ENCODE results near the gene LAMB1.

DNA sequence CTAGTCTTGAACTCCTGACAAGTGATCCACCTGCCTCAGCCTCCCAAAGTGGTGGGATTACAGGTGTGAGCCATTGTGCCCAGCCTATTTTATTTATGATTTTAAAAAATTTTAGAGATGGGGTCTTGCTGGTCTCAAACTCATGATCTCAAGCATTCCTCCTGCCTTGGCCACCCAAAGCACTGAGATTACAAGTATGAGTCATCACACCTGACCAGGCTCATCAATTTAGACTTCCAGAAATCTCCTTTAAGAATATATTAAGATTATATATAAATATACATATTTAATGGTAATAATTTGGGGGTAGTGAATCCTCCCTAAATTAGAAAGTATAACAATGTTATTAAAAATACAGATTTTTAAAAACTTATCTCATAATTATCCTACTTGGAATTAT, 29.1 kb downstream of the LAMB1 start:
- TF ChIP-seq CTCF (IDR thresholded peaks at IDR 0.05; ENCODE audit: low read depth, low read length) (no peak), EZH2phosphoT487 (IDR thresholded peaks at IDR 0.05; ENCODE audit: low read depth) (no peak)

All from OCI-LY3 (cell line).